ENCODE data around the gene MESD.

MESD gene

DNA sequence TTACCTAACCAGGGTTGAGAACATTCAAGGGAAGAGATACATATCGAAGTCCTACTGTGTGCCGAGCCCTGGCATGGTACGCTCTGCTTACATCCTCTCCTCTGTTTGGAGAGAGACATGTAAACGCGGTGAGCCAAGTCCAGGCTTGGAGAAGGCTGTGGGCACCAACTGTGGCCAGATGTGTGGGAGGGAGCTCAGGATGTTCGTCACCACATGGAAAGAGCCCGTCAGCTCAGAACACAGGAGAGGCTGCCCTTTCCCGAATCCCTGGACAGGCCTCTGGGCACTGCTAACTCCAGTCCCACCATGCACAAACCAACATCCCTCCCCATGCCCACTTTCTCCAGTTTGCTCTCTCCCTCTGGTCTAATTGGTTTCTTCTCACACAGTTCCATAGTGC, 43.0 kb downstream of the MESD start:
- no peak for DNase-seq (ENCODE audit: low read depth)
- no peak overlapping the region for H3K4me3 ChIP-seq (ENCODE audit: low read depth, low read length)

DNA sequence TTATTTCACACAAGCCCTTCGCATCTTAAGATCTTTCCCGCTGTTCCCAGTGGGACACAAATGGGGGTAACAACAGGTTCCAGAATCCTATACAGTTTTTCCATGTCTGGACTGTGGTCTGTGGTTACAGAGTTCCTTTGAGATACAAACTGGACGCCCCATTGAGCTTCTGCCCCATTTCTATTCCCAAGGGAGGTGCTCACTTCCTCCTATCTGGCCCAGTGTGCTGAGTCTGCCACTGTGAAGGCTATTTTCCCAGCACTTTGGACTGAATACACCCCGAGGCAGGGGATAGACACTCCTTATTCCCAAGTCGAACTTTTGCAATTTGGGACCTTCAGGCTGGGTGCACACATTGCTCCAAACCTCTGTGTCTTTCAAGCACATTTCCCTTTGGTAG, 44.0 kb downstream of the MESD start:
- DNase-seq (ENCODE audit: low read depth), result no peak
- no peak overlapping the region for H3K4me3 ChIP-seq (ENCODE audit: low read depth, low read length)

DNA sequence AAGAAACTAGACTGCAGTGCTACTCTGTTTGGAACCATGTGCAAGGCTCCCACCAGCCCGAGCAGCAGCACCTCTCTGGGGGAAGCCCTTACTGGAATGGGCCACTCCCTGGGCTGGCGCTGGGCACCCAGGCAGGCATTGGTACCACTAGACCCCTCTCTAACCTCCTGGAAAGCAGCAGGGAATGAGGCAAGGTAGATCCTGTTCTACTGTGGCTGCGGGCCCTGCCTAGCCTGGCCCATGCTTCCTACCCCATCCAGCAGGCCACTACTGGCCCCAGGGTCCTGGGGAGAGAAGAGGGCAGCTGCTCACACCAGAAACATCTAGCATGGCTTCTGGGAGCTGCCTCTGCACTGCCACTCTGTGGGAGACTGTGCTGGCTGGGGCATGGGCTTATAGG, 44.8 kb downstream of the MESD start:
- no peak for DNase-seq (ENCODE audit: low read depth)
- no peak overlapping the region for H3K4me3 ChIP-seq (ENCODE audit: low read depth, low read length)

DNA sequence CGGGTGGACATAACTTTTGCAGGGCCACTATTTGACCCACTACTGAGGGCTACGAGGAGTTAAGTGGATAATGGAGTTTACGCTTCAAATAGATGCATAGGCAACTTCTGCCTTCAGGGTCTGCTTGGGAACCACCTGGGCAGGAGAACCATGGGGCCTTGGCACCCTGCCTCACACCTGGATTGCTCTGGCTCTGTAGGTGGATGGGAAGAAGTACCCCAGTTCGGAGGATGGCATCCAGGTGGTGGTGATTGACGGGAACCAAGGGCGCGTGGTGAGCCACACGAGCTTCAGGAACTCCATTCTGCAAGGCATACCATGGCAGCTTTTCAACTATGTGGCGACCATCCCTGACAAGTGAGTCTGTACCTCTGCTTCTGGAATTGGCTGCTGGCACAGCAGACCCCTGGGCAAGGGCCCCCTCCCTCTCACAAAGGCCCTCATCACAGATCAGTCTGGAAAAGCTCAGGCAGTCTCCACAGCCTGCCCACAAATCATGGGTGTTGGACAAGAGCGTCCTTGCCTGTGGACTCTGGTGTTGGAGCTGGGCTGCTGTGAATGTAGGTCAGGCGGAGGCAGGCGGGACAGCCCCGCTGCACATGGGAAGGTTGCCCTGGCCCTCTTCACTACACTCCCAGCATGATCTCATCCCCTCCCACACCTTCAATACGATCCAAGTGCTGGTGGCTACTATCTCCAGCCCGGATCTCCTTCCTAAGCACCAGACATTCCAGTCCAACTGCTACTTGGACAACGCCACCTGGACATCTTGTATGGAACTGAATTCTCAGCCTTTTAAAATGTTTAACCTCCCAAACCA, 46.7 kb downstream of the MESD start:
- H3K4me3 ChIP-seq (ENCODE audit: low read depth, low read length), result no peak overlapping the region
- no peak for DNase-seq (ENCODE audit: low read depth)

DNA sequence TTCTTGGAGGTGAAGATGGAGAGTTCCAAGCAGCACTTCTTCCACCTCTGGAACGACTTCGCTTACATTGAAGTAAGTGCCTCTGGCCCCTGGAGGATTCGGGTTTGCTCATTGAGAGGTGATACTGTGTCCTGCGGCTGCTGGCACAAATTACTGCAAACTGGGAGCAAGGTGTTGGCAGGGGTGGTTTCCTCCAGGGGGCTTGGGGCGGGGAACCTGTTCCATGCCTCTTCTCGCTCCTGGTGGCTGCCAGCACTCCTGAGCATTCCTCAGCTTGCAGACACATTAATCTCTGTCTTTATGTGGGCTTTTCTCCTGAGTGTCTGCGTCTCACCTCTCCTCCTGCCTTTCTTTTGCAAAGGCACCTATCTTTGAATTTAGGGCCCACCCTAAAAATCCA, 47.4 kb downstream of the MESD start:
- H3K4me3 ChIP-seq (ENCODE audit: low read depth, low read length), result no peak overlapping the region
- no peak for DNase-seq (ENCODE audit: low read depth)

DNA sequence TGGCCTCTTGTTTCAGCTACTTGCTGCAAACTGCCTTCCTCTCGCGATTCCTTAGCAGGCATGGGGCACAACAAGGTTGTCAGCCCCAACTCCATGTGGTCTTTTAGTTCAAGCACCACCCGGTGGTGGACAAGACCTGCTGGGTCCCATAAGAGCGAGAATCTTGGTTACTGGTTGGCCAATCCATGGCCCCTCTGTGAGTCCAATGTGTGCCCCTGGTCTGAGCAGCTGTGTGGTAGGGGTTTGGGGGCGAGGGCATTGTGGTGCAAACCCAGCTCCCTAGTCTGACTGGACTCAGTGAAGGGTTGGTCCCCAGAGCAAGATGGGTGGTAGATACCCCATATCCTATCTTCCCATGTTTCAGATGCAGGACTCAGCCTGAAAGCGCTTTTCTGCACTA, 48.8 kb downstream of the MESD start:
- H3K4me3 ChIP-seq (ENCODE audit: low read depth, low read length), result no peak overlapping the region
- DNase-seq (ENCODE audit: low read depth), result no peak

DNA sequence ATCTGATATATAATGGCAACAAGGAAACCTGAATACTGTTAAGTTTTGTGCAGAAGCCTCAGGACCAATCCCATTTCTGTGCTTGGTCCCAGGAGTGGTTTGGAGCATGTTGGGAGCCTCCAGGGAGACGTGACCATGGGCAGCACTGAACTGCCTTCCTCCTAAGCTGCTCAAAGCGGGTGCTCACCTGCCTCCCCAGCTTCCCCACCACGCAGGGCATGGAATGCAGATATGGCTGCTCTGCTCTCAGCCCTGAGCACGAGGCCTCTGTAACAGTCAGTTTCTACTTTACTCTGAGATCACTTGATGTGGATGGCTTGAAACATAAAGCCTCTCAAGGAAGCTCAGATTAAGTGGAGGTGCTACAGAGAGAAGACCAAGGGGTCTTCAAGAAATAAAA, 49.3 kb downstream of the MESD start:
- no peak for DNase-seq (ENCODE audit: low read depth)
- no peak overlapping the region for H3K4me3 ChIP-seq (ENCODE audit: low read depth, low read length)

DNA sequence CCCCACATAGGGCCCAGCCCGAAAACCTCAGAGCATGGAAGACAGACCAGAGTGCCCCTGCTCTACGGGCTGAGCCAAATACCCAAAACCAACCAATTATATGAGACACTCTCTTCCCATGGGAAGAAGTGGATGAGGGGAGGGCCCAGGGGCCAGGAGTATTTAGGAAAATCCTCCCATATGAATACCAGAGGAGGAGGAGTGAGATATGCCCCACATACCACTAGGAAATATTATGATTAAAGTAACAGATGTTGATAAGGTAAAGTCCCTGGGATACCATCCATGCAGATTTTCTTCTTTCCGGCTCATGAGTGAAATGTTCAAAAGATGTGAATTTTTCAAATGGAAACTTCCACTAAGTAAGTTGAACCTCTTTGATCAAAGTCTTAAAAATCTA, 50.4 kb downstream of the MESD start:
- no peak overlapping the region for H3K4me3 ChIP-seq (ENCODE audit: low read depth, low read length)
- no peak for DNase-seq (ENCODE audit: low read depth)

DNA sequence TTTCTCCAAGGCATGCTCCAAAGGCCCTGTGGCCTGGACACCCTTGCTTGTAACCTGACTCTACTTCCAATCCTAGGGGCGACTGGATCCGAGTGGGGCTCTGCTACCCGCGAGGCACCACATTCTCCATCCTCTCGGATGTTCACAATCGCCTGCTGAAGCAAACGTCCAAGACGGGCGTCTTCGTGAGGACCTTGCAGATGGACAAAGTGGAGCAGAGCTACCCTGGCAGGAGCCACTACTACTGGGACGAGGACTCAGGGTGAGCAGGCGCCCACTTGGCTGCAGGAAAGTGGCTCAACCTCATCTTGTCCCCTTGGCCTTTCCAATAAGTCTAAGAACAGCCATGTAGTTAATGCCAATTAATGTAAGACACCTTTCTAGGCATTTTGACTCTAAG, 51.9 kb downstream of the MESD start:
- no peak for DNase-seq (ENCODE audit: low read depth)
- H3K4me3 ChIP-seq (ENCODE audit: low read depth, low read length), result no peak overlapping the region

DNA sequence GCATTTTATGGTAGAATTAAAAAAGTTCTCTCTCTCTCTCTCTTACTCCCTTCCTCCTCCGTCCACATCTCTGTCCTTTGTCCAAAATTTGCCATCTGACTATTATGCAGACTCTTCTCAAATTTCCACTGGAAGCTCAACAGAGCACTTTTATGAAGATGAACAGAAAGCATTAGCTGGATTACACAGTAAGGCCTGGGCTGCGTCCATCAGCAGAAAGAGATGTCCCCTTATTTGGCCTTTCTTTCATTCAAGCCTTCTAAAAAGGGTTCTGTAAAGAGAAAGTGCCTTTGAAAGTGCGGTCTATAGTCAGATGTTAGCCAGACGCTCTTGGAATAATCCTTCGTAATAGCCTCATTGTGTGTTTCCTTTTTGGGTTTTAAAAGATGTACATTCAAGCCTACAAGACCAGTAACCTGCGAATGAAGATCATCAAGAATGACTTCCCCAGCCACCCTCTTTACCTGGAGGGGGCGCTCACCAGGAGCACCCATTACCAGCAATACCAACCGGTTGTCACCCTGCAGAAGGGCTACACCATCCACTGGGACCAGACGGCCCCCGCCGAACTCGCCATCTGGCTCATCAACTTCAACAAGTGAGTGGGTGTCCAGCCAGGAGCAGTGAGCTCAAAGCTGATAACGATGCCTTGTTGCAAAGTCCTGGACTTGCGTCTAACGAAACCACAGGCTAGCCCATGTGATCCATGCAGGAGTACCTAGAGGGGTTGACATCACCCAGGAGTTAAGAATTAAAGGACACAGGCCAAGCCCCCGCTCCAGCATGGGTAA, 53.1 kb downstream of the MESD start:
- H3K4me3 ChIP-seq (ENCODE audit: low read depth, low read length), result no peak overlapping the region
- DNase-seq (ENCODE audit: low read depth), result no peak

DNA sequence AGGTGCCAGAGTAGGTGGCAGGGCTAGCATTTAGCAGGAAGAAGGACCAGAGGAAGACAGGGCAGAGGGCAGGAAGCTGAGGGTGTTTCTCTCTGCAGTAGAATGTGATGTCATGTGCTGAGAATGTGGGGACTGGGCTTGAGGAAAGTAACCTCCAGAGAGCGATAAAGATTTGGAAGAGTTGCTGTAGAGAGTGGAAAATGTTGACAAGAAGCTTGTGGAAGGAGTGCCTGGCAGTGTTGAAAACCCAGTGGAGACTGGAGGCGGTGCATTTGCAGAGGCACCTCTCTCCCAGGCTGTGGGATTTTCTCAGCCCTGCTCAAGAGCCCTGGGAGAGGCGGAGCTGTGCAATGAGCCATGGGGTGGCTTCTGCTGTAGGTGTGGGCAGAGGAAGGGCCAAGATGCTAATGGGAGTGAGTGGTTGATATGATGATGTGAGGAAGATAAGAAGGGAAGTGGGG, 54.8 kb downstream of the MESD start:
- H3K4me3 ChIP-seq (ENCODE audit: low read depth, low read length), result no peak overlapping the region
- peak; percentile 31 for DNase-seq (ENCODE audit: low read depth)

DNA sequence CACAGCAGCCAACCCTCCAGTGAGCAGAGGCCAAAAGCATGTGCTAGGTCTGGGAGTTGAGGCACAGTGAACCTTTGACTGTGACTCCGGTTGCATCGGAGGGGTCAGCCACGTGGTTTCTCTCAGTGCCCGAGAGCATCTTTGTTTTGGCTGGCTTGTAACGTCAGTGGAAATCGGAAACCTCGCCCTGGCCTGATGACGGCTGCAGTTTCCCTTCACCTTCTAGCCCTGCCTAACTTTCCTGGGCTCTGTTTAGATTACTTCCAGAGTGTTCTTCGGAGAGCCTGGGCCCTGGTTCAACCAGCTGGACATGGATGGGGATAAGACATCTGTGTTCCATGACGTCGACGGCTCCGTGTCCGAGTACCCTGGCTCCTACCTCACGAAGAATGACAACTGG, 56.6 kb downstream of the MESD start:
- no peak overlapping the region for H3K4me3 ChIP-seq (ENCODE audit: low read depth, low read length)
- DNase-seq (ENCODE audit: low read depth), result peak; percentile 43

DNA sequence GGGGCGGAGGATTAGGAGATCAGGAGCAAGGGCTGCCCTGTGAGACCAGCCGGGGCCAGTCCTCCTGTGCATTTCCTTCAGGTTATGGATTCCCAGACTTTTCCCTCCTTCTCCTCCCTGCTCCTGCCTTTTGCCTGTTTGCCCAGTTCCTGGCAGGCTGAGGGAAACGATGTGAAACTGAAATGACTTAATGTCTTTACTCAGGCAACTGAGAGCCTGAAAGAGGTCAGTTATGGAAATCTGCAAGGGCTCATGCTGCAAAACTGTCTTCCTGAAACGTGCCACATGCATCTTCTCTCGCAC, 57.2 kb downstream of the MESD start:
- no peak overlapping the region for H3K4me3 ChIP-seq (ENCODE audit: low read depth, low read length)
- DNase-seq (ENCODE audit: low read depth), result no peak

DNA sequence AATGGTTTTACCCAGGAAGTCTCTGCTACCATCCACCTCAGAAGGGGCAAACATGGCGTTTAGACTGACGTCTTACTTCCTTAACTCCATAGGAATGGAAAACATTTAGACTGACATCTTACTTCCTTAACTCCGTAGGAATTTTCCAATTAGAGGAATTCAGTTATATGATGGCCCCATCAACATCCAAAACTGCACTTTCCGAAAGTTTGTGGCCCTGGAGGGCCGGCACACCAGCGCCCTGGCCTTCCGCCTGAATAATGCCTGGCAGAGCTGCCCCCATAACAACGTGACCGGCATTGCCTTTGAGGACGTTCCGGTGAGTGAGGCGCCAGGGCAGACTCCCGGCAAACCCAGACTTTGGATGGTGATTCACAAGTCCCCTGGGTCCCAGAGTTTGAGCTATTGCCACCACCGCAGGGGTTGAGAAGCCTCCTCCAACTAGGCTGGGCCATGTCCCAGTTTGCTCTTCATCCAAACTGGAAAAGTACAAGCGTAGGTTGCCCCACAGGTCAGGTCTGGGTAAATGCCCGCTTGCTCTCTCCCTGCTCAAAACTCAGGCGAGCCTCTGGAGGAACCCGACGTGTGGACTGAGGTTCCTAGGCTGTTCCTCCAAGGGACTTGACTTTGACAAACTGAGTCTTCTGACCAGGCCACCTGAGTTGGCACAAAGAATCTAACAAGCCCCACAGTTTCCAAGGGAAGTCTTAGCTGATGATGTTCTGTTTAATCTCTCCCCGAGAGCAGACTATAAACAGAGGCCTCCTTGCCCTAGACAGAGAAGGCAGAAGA, 57.7 kb downstream of the MESD start:
- H3K4me3 ChIP-seq (ENCODE audit: low read depth, low read length), result no peak overlapping the region
- DNase-seq (ENCODE audit: low read depth), result no peak

DNA sequence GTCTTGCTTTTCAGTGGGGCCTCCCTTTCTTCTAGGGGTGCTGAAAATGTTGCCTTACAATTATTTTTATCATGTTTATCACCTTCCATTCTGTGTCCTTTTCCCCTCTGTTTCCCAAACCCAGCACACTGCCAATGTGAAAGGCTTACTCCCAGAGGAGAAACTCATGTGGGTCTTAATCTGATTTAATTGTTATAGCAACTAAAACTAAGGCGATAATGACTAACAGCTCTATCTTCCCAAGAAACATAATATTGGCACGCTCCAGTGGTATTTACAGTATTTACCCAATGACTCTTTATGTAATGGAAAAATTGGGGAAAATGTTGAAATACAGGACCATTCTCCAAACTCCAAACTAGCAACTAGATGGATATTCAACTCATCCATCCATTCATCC, 58.4 kb downstream of the MESD start:
- no peak overlapping the region for H3K4me3 ChIP-seq (ENCODE audit: low read depth, low read length)
- DNase-seq (ENCODE audit: low read depth), result no peak

DNA sequence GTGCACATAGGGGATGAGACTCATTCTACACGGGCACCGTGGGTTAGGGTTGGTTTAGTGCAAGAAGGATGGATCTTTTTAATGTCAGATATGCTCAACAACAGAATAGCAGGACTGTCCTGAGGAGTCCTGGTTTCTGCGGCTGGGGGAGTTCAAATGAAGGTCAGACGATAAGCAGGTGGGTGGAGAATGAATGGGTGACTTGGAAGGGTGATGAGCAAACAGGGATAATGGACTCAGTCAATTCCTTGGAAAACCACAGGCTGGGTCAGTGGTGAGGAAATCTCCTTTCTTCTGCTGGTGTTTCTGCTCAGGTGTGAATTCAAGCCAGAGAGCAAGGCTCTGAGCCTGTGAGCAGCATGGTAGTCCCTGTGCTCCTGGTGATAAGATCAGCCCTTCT, 59.9 kb downstream of the MESD start:
- no peak overlapping the region for H3K4me3 ChIP-seq (ENCODE audit: low read depth, low read length)
- DNase-seq (ENCODE audit: low read depth), result no peak

DNA sequence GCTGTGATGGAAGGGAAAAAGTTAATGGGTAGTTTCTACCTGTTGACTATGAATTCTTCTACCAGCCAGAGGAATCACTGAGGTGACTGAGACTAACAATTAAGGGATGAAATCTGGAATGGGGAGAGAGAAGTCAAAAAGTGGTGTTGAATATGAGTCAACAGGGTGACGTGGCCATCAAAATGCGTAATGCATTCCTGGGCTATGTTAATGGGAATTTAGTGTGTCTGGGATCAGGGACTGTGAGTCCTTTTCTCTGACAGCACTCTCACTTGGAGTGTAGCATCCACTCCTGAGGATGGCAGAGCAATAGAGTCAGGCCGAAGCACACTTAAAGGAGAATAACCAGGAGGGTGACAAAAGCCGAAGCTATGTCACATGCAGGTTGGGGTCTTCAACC, 60.4 kb downstream of the MESD start:
- H3K4me3 ChIP-seq (ENCODE audit: low read depth, low read length), result no peak overlapping the region
- DNase-seq (ENCODE audit: low read depth), result no peak

DNA sequence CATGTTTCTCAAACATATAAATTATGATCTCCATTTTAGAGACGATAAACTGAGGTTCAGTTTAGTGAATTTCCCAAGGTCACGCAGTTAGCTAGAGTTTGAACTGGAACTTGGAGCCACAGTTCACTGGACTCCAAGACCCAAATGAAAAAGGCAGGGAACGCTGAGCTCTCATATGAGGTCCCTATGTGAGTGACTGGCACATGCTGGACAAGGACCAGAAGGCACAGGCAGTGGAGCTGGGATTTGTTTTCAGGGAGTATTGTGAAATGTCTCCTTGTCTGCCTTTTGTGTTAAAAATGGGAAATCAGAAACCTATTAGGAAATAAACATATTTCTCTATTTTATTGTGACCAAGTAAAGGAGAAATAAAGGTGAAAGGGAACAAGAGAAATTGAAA, 63.5 kb downstream of the MESD start:
- no peak overlapping the region for H3K4me3 ChIP-seq (ENCODE audit: low read depth, low read length)
- DNase-seq (ENCODE audit: low read depth), result no peak

DNA sequence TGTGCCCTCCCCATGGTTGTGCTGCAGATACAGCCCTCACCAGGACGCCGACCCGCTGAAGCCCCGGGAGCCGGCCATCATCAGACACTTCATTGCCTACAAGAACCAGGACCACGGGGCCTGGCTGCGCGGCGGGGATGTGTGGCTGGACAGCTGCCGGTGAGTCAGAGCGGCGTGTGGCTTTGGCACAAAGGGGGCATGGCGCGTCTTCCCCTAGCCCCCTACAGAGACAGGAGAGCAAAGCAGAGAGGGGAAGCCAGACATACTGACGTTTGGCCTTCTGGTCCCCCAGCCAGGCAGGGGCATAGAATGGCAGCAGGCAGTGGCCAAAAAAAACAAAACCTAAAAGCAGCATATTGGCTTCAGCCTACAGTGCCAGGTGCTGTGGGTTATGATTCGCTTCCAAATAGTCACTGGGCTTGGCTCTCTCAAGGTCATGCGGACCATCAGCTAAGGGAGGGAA, 64.0 kb downstream of the MESD start:
- H3K4me3 ChIP-seq (ENCODE audit: low read depth, low read length), result no peak overlapping the region

DNA sequence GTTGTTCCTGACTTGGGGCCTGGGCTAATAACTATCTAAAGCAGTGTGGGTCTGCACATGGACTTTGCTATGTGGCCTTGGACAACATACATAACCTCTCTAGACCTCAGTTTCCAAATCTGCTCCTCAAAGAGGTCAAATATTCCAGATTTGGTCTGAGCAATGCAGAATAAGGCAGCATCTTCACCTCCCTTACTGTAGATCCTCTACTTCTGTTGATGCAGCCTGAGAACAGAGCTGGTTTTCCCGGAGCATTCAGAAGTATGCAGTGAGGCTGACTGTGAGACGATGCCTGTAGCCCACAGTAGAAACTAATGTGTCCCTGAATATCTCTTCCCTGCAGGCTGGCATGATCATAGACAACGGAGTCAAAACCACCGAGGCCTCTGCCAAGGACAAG, 65.3 kb downstream of the MESD start:
- no peak for DNase-seq (ENCODE audit: low read depth)
- H3K4me3 ChIP-seq (ENCODE audit: low read depth, low read length), result no peak overlapping the region

More for the DNA sequence above, 64.0 kb downstream of the MESD start:
- DNase-seq (ENCODE audit: low read depth), result peak; percentile 16

Measured in skeletal muscle cell (primary cell).